HUDEP-2 (cell line): ENCODE measurements around the gene SLC16A3.
"Not testable (repeated sequence)": the region's sequence is repeated elsewhere in the genome, so short reads cannot be mapped to it uniquely, and the experiment has no call there.

Experiments
- DNase-seq, 76 experiments: peaks; one replicate each; lab custom pipeline; 2025; ENCODE audit not compliant: unreplicated experiment in 76 of 76; lab: John Stamatoyannopoulos, UW

The SLC16A3 gene

DNA sequence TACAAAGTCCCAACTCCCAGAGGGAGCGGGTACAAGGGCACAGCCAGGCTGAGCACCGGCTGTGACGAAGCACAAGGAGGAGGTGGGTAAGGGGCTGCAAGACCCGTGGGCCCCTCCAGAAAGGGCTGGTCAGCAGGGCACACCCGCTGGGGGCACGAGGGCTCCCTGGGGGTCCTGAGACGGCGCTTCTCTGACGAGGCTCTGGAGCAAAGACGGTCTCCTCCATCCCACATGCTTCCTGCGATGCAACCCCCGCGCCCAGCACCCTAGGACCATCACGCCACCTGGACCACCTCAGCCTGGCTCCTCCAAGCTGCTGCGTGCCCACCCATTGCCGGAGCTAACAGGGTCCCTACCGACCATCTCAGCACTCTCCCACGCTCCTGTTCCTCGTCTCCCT lies 24.9 kb upstream of the SLC16A3 start:
- DNase-seq = no peak

DNA sequence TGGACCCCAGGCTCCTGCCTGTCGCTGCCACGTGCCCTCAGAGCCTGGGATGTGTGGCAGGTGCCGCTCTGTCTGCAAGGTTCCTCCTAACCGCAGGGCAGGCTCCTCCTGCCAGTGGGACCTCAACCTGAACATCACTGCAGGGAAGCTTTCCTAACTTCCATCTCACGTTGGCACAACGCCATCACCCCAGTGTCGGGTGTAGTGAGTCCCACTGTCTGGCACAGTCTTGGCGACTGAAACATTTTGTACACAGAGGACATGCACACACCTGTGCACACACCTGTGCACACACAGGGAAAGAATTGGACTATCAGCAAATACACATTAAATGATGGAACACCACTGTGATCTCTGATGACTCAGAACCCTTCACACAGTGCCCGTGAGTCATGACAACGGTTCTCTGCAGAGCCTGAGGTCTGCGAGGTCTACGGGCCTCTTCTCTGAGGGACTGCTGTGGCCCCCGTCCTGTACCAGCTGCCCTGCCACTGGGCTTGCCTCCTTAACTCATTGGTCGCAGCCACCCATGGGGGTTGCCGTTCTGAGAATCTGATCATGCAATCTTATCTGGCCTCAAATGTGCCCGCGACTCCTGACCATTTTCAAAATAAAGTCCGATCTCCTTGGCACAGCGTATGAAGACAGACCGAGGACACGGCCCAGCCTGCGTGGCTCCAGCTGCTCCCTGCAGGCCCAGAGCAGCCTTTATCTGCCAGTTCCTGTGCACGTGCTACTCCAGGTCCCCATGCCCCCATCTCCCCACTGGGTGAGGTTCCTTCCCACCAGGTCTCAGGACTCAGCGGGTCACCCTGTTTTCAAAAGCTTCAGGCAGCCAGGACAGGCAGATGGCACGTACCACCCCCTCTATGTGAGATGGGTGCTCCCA lies 23.8 kb upstream of the SLC16A3 start:
- DNase-seq = peak in 58 of 76 experiments; percentile 20 to 78 (median 50)

DNA sequence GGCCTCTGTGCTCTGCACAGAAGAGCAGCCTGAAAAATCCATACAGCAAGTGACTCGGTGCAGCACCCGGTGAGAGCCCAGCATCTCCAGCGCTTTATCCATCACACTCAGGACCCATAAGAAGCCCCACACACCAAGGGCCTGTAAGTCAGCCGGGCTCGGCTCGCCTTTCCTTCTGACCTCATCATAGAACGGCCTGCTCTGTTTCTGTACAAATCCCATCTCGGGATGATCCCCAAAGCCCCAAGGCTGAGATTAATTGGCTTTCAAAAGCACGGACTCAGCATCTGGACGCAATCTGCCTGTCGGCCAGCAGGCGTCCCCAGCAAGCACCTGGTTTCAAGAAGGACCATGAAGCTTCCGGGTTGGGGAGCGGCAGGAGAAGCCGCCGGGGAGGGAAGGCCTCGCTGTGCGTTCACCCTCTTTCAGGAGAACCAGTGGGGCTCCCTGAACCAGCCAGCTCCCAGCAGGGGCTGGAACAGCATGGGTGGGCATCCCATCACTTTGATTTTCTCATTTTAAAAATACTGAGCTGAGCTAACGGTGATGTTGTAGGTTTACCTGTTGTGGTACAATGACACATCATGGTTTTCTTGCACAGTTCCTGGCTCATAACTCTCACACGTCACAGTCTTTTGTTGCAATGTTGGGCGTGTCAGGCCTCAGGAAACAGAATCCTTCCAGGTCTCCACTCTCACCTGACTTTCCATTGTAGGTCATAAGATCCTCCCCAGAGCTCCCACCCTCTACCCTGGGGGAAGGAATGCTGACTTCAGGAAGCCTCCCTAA lies 22.9 kb upstream of the SLC16A3 start:
- peak in 74 of 76 experiments; percentile 14 to 89 (median 68) for DNase-seq

DNA sequence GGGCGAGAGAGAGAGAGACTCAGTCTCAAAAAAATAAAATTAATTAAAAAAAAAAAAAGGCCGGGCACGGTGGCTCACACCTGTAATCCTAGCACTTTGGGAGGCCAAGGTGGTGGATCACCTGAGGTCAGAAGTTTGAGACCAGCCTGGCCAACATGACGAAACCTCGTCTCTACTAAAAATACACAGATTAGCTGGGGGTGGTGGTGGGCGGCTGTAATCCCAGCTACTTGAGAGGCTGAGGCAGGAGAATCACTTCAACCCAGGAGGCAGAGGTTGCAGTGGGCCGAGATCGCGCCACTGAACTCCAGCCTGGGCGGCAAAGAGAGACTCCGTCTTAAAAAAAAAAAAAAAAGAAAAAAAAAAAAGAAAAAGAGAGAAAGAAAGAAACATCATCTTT lies 18.2 kb upstream of the SLC16A3 start:
- not testable (repeated sequence) for DNase-seq

DNA sequence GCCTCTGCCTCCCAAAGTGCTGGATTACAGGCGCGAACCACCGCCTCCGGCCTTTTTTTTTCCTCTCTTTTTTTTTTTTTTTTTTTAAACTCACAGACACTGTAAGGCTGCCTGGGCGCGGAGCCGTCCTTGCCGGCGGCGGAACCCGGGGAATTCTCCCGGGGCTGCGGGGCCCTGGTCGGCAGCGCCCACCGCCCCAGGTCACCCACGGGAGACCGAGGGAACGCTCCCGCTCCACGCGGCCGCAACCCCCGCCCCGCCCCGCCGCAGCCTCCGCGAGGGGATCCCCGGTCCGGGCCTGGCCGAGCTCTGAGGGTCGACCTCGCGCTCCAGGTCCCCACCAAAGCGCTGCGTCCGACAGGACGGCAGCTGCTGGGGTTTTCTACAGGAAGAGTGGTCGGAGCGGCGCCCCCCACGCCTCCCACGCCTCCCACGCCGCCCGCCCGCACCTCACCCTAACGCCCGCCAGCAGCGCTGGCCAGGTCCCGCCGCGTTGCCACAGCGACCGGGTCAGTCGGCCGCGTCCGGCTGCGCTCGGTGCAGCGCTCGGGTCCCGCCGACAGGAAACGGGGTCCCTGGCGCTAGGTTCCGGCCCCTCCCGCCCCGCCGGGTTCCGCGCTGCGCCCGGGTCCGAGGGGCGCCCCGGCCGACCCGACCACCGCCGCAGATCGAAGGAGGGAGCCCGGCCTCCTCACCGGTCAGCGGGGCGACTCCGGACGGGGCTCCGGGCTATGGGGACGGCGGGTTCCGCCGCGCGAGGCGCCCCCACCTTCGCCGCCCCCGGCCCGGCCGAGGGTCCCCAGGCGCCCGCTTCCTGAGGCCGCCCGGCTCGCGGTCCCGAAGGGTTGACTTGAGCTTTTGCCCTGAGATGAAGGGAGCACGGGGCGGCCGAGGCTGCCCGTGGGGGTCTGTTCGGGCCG lies 16.3 kb upstream of the SLC16A3 start, which contains the start of gene CCDC57:
CCDC57 (minus strand) TSS at position 512 of the 920 bp plus-strand sequence. CDS start 10,898 bp downstream, outside the sequence.
- DNase-seq = peak in 68 of 76 experiments; percentile 18 to 87 (median 67)

DNA sequence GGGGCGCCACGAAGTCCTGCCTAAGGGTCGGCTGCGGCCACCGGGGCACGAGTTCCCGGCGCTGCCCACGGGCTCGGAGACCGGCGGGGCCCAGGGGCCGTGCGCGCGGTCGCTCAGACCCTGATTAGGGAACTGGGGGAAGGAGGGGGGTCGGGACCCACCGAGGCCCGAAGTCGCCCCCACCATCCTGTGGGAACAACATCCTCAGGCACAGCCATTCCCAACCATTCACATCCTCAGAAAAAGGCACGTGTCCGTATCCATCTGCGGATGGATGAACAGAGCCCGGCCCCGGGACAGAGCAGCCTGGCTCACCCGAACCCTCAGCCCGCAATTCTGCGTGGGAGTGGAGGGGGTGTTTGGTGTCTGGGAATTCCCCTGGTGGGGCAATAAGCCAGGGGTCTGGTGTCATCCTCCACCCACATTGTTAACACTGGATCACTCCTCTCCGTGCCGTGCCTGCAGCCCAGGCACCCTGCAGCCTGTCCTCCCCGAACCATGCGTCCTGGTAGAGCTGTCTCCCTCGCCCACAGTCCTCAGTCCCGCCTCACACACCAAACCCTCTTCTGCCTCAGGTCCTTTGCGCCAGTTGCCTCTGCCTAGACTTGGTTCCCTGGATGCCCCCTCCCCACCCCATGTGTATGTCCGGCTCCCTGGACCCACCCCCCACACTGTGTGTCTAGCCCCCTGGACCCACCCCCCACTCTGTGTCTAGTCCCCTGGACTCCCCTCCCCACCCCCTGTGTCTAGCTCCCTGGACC lies 15.4 kb upstream of the SLC16A3 start:
- DNase-seq = peak in 10 of 76 experiments; percentile 8 to 63 (median 24)

DNA sequence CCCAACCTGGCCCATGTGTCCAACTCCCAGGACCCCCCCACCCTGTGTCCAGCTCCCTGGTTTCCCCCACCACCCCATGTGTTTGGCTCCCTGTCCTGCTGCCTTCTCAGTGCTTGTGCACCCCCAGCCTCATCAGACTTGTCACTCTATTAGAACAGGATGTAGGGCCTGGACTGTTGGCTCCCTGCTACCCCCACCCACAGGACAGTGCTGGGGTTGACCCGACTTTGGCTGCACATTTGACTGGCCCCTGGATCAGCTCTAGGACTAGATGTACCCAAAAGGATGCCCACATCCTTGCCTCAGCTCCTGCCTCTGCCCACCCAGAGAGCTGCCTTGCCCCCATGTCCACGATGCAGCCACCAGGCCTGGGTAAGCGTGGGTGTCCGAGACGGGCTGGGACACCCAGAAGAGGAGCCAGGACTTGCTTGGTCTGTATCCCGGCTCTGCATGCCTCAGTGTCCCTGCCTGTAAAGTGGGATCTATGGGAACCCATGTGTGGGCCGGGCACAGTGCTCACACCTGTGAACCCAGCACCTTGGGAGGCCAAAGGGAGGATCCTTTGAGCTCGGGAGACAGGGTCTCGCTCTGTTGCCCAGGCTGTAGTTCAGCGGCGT lies 14.7 kb upstream of the SLC16A3 start:
- DNase-seq = no peak

DNA sequence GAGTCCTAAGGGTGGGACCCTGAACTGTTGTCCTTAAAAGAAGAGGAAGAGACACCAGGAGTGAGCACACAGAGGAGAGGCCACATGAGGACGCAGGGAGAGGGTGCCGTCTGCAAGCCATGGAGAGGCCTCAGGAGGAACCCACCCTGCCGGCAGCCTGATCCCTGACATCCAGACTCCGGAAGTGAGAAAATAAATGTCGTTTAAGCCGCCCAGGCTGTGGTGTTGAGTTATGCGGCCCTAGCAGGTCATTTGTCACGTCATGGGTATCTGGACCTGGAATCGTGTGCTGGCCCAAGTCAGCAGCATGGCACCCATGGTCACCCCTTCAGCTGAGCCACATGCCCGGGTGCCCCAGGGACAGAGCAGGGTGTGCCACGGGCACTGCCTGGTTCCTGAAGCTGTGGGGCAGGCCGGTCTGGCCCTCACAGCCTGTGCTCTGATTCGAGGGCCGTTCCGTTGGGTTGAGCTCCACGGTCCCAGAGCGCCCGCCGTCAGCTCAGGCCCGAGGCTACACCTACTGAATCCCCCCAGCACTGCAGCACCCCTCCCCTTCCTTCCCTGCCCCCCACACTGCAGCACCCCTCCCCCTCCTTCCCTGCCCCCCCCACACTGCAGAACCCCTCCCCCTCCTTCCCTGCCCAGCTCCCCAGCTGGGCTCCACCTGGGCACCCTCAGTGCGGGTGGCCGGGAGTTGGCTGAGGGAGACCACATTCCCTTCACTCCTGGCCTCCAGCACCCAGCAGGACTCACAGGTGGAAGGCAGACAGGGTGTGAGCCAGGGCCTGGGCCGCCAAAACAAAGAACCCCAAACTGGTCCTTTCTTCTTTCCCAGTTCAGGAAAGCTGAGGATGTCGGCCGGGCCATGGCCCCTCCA lies 13.5 kb upstream of the SLC16A3 start:
- DNase-seq = peak in 3 of 76 experiments; percentile 13 to 49 (median 27)

DNA sequence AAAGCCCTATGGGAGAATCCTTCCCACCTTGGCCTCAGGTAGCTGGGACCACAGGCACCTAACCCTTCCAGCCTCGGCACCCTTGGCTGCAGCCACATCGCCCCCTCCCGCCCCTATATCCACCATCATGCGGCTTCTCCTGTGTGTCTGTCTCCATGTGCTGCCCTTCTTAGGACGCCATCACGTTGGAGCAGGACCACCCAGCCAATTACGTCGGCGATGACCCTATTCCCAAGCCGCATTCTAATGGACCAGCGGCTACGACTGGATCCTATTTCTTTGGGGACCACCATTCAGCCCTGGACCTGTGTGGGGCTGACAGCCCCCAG lies 12.9 kb upstream of the SLC16A3 start:
- no peak for DNase-seq

DNA sequence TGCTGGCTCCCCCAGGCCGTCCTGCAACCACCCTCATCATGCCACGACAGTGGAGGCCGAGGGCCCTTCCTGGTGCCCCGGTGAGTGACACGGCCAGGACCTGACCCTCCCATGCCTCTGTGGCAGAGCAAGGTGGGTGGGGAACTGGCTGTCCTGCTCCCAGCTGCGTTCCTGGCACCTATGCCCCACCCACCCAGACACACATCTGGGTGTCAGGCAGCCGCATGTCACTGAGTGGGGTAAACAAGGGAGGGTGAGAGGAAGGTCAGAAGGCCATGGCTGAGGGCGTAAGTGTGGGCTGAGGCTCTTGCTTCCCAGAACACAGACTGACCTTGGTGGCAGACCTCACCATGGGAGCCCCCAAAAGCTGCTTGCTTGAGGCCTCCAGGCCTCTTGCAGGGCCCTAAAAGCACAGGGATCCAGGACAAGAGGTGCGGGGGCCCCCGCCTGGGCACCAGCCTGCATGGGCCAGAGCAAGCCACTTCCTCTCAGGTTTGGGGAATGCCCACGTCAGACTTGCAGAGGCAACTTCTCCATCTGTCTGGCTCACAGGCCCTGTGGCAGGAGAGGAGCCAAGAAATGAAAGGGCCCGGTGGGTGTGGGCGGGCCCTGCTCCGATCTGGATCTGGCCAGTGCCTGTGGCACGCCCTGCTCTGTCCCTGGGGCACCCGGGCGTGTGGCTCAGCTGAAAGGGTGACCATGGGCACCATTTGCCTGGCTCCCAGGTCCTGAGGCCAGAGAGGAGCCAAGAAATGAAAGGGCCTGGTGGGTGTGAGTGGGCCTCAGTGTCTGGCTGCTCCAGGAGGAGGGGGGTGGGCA lies 12.3 kb upstream of the SLC16A3 start:
- DNase-seq = peak in 74 of 76 experiments; percentile 32 to 96 (median 88)

DNA sequence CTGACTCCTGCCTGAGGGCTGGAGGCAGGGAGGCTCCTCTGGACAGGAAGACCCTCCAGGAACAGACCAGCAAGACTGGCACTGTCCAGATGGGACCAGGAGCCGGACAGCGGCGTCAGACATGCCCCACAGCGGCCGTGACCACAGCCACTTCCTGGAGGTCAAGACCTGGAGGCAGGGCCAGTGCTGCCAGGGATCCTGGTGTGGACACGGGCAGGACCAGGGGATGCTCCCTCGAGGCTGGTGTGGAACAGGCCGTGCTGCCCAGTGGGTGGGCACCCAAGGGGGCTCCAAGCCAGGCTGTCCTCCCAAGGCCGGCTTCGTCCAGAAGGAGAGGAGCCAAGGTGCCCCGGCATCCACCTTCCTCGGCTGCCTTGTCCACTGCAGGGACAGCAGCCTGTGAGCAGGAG lies 11.7 kb upstream of the SLC16A3 start:
- no peak for DNase-seq

DNA sequence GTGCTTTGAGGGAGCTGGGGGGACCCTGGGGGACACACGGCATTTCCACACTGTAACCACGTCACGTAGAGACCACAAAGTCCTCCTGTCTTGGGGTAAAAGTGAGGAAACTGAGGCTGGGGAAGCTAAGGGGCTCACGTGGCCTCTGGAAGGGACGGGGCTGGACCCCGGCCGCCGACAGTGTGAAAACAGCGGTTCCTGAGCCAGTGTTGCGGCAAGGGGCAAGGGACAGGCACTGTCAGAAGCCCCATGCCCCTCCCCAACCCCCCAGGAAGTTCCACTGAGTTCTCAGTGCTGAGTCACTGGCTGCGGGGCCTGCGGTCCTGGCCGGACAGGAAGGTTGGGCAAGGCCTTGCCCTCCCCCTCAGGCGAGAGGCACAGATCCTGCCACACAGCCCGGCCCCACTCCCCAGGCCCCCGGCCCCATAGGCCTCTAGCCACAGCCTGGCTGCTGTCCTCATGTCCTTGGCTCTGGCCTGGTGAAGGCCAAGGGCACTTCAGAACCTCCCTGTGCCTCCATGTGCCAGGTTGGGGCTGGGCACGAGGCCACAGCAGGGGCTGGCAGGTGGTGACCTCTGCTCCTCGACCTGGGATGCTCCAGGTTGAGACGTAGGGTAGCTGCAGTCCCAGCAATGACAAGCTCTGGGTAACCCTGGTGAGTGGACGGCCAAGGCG lies 11.2 kb upstream of the SLC16A3 start:
- peak in 23 of 76 experiments; percentile 13 to 56 (median 27) for DNase-seq

DNA sequence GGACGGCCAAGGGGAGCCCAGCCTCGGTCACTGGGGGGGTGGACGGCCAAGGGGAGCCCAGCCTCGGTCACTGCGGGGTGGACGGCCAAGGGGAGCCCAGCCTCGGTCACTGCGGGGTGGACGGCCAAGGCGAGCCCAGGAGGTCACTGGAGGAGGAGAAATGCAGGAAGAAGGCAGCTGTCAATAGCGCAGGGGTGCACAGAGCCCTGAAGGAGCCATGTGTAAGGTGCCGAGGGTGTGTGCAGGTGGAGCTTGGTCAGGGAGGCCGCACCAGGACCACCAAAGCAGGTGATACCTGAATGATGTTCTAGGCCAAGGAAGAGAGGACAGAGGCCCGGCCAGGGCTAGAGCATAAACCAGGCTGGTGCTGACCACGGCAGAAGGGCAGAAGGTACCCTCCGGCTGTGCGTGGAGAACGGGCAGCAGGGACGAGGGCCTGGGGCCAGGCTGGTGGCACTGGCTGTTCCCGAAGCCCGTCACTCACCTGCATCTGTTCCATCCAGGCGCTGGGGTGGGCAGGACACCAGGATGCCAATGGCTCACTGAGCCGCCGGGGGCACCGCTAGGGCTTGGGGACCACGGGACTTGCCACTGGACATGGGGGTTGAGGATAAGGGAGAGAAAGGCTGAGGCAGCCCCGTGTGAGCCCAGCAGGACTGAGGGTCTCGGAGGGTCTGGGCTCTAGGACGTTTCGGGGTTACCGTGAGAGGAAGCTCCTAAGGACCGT lies 10.3 kb upstream of the SLC16A3 start:
- DNase-seq = no peak

DNA sequence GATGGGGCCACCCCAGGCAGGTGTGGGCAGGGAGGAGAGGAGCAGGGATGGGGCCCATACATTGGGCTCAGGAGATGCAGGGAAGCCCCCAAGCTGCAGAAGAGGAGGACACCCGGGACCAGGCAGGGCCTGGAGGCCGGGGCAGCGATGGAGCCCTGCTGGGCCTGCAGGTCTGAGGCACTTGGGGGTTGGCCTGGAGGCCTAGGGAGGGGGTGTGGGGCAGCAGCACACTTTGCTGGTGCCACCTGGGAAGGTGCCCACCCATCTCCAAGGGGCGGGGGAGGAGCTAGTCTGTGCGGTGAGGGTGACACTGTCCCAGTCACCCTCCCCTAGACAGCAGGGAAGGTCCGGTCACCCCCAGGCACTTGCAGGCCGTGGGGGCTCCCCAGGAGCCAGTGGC lies 9.8 kb upstream of the SLC16A3 start:
- DNase-seq = no peak

DNA sequence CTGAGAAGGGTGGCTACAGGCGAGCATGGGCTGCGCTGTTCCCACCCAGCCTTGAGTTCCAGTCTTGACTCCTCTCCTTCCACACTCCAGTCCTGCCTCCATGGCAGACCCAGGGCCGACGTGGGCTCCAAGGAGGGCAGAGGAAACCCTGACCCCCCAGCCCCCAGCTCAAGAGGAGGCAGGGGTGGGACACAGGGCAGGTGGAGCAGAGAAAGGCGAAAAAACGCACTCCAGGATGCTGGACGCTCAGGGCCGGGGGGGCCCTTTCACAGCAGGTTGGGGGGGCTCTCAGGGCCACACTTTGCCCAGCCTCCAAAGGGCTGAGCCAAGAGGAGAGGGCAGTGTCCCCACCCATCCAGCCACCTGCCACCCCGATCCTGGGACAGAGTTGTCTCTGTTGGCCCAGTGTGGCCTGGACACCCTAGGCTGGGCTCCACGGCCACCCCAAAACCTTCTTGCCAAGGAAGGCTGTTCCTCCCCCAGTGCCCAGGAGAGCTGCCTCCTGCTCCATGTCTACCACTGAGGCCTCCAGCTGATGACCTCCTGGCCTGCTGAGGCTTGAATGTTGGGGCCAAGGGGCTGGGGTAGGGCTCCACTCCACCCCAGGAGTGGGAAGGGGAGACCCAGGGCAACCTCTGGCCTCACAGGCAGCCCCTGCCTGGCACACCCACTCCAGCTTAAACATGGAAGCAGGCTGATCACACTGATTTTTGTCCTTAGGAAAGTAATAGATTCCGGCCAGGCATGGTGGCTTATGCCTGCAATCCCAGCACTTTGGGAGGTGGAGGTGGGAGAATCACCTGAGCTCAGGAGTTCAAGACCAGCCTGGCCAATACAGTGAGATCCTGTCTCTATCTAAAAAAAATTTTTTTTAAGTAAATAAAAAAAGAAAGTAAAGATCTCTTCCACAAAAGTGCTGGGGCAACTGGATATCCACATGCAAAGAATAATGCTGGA lies 8.8 kb upstream of the SLC16A3 start:
- DNase-seq = no peak
